NOMO-1 treated with dmso at 0.1 percent for 144 hours (cell line): ENCODE measurements around the gene PNLDC1.
"Not testable (repeated sequence)": the region's sequence is repeated elsewhere in the genome, so short reads cannot be mapped to it uniquely, and the experiment has no call there.

Experiments
- DNase-seq: peaks from one replicate; lab custom pipeline; 2025; ENCODE audit not compliant: unreplicated experiment; lab: John Stamatoyannopoulos, UW

PNLDC1 gene

GRCh38 chr6:159844737-159845645 lies 44.9 kb downstream of the PNLDC1 start:
- no peak for DNase-seq

GRCh38 chr6:159848552-159848951 lies 48.5 kb downstream of the PNLDC1 start:
- DNase-seq, result not testable (repeated sequence)

- not testable (repeated sequence) for DNase-seq
Observed at GRCh38 chr6:159849851-159850250, 49.8 kb downstream of the PNLDC1 start.

GRCh38 chr6:159852877-159853276 lies 52.8 kb downstream of the PNLDC1 start:
- DNase-seq, result no peak

- DNase-seq, result no peak
Observed at GRCh38 chr6:159853754-159854153, 53.7 kb downstream of the PNLDC1 start.

GRCh38 chr6:159854959-159855358 lies 54.9 kb downstream of the PNLDC1 start:
- DNase-seq, result no peak

GRCh38 chr6:159858259-159858658 lies 58.2 kb downstream of the PNLDC1 start:
- no peak for DNase-seq

- no peak for DNase-seq
Observed at GRCh38 chr6:159860482-159860881, 60.4 kb downstream of the PNLDC1 start.

GRCh38 chr6:159862103-159862502 lies 62.0 kb downstream of the PNLDC1 start:
- DNase-seq, result no peak

GRCh38 chr6:159863341-159863740 lies 63.3 kb downstream of the PNLDC1 start:
- DNase-seq, result peak; percentile 19

GRCh38 chr6:159865226-159865920 lies 65.3 kb downstream of the PNLDC1 start:
- DNase-seq, result no peak

GRCh38 chr6:159866286-159867247 lies 66.5 kb downstream of the PNLDC1 start:
- DNase-seq, result no peak
